GM12878 (cell line): ENCODE results near the gene C16orf74. TPM values are rescaled to one million over a fixed set of nuclear protein-coding genes. Genes with fewer than 3 reads are reported as not detected.

Experiments used
- ATAC-seq: fragments of 200-7000 bp; cut with Tn5 transposase; 3 replicates; pipeline ENCODE4 v1.9.1; 2020; ENCODE audit warnings: mild to moderate bottlenecking, moderate library complexity
- BruUV-seq: library from RNA; stranded (reverse); fragments of 400-500 nt; replicated peaks from 2 replicates; lab custom pipeline; 2021; lab: Mats Ljungman, UMichigan
- CTCF ChIA-PET: fragments of 300-600 bp; sonication (Branson Sonifier 250); formaldehyde crosslinking; extraction: SDS; loops from one replicate; lab custom pipeline; 2021; ENCODE audit warnings: inconsistent platforms; lab: Yijun Ruan, JAX
- POLR2A ChIA-PET: fragments of 350-600 bp; formaldehyde crosslinking; extraction: SDS; loops from one replicate; lab custom pipeline; 2021; ENCODE audit warnings: inconsistent platforms; lab: Charles Lee
- RAD21 ChIA-PET: fragments of 300-600 bp; sonication (Branson Sonifier 250); formaldehyde crosslinking; loops from one replicate; lab custom pipeline; 2023; ENCODE audit warnings: antibody characterized with exemption; ENCODE audit not compliant: unreplicated experiment; lab: Charles Lee
- SMC1A ChIA-PET: fragments of 300-600 bp; sonication (Branson Sonifier 250); formaldehyde crosslinking; loops from one replicate; lab custom pipeline; 2023; ENCODE audit not compliant: unreplicated experiment, uncharacterized antibody; lab: Charles Lee
- DNase-seq: peaks from one replicate; pipeline ENCODE4 v3.0.0-alpha.2; 2011; ENCODE audit warnings: low read depth, low spot score
- FAIRE-seq: peaks from 3 replicates; lab custom pipeline; 2011; peaks lifted over from hg19 to GRCh38; lab: Jason Lieb, UNC
- H2AFZ ChIP-seq: 2 replicates; pipeline ENCODE4 v1.6.0; 2011; ENCODE audit warnings: low read depth, low read length, control low read depth; ENCODE audit not compliant: control insufficient read depth
- H3K27ac ChIP-seq: 2 replicates; pipeline ENCODE4 v1.5.1; 2011; ENCODE audit warnings: control low read depth; ENCODE audit not compliant: control insufficient read depth, insufficient read depth
- H3K27me3 ChIP-seq, 2 experiments: replicated peaks in 1 of 2; 2 replicates each; pipeline versions ENCODE4 v1.6.0 to v1.6.1; 2011; ENCODE audit warnings: low read length in 1 of 2; ENCODE audit not compliant: control insufficient read depth in 2 of 2, insufficient read depth in 2 of 2
- H3K36me3 ChIP-seq, 2 experiments: 2 replicates each; pipeline ENCODE4 v1.5.1; 2011; ENCODE audit warnings: low read length in 1 of 2; ENCODE audit not compliant: control insufficient read depth in 2 of 2, insufficient read depth in 2 of 2
- H3K4me1 ChIP-seq: 2 replicates; pipeline ENCODE4 v1.6.1; 2011; ENCODE audit warnings: mild to moderate bottlenecking, low read length, moderate library complexity, mixed read lengths; ENCODE audit not compliant: control insufficient read depth, insufficient read depth
- H3K4me2 ChIP-seq: 2 replicates; pipeline ENCODE4 v1.6.0; 2011; ENCODE audit warnings: control low read depth; ENCODE audit not compliant: control insufficient read depth, insufficient read depth
- H3K4me3 ChIP-seq: fragments of 200-600 bp; sonication (generic); 2 replicates; pipeline ENCODE4 v1.5.1; 2016
- H3K79me2 ChIP-seq: 2 replicates; pipeline ENCODE4 v1.6.0; 2011; ENCODE audit warnings: low read length; ENCODE audit not compliant: control insufficient read depth, insufficient read depth
- H3K9ac ChIP-seq: 2 replicates; pipeline ENCODE4 v1.8.0; 2011; ENCODE audit warnings: low read length, control low read depth, mixed read lengths; ENCODE audit not compliant: control insufficient read depth, insufficient read depth
- H3K9me3 ChIP-seq: replicated peaks from 3 replicates; pipeline ENCODE4 v1.5.1; 2011; ENCODE audit warnings: mild to moderate bottlenecking, low read length; ENCODE audit not compliant: control insufficient read depth, insufficient read depth
- H4K20me1 ChIP-seq: 2 replicates; pipeline ENCODE4 v1.6.0; 2011; ENCODE audit not compliant: control insufficient read depth, insufficient read depth
- E2F4 ChIP-seq: IDR thresholded peaks from 2 replicates; pipeline ENCODE4 v1.6.1; 2012; ENCODE audit warnings: low read depth, low read length, improper control_type of control experiment
- FOXM1 ChIP-seq: IDR thresholded peaks from 2 replicates; pipeline ENCODE4 v1.6.1; 2012; ENCODE audit warnings: low read depth, mild to moderate bottlenecking, inconsistent platforms, low read length, moderate library complexity
- HCFC1 ChIP-seq: fragments of 150-350 bp; IDR thresholded peaks from 2 replicates; pipeline ENCODE4 v1.6.1; 2014; ENCODE audit warnings: low read length
- MYB ChIP-seq: fragments of 150-350 bp; IDR thresholded peaks from 2 replicates; pipeline ENCODE4 v1.6.1; 2014; ENCODE audit warnings: mild to moderate bottlenecking, low read depth, low read length, borderline replicate concordance
- NR2C1 ChIP-seq: fragments of 450-650 bp; IDR thresholded peaks from 2 replicates; pipeline ENCODE4 v1.6.1; 2017; ENCODE audit warnings: antibody characterized with exemption, mild to moderate bottlenecking, moderate library complexity
- SREBF2 ChIP-seq: IDR thresholded peaks from 2 replicates; pipeline ENCODE4 v1.6.1; 2012; ENCODE audit warnings: mild to moderate bottlenecking, low read length
- SUPT20H ChIP-seq: IDR thresholded peaks from 2 replicates; pipeline ENCODE4 v1.6.1; 2011; ENCODE audit warnings: low read depth, mild to moderate bottlenecking, low read length, moderate library complexity, borderline replicate concordance; ENCODE audit not compliant: control insufficient read depth
- YBX1 ChIP-seq: fragments of 450-650 bp; IDR thresholded peaks from 2 replicates; pipeline ENCODE4 v1.6.1; 2016; ENCODE audit warnings: antibody characterized with exemption
- ZBED1 ChIP-seq: IDR thresholded peaks from 2 replicates; pipeline ENCODE4 v1.6.1; 2016; ENCODE audit warnings: borderline replicate concordance
- WGBS: methylation state at CpG from one replicate; pipeline ENCODE4 v1.1.6; 2016; ENCODE audit warnings: low lambda C conversion rate; ENCODE audit not compliant: insufficient replicate concordance, insufficient coverage; ENCODE audit errors: missing lambda C conversion rate; 5-methylcytosine and 5-hydroxymethylcytosine counted together
- in situ Hi-C: fragments of 300-500 bp; cut with MboI; formaldehyde crosslinking; loops from 9 replicates; pipeline ENCODE4 v1.14.3; 2018; ENCODE audit warnings: mixed read lengths
- intact Hi-C: fragments of 100-400 bp; cut with micrococcal nuclease; formaldehyde crosslinking; loops from one replicate; pipeline ENCODE4 v1.14.2; 2022; ENCODE audit not compliant: unreplicated experiment
- polyA plus RNA-seq, 11 experiments: library from polyadenylated mRNA; depleted of rRNA in 4 of 11; unstranded in 6 of 11; stranded (reverse) in 5 of 11; fragments of >200 nt; fragmentation: Nextera tagmentation in 4 of 11; fragmentation: Illumina TruSeq in 1 of 11; extraction: Ambion mirVana in 4 of 11; extraction: Trizol in 1 of 11; gene quantifications; 1 replicate in 1 of 11; 2 replicates in 10 of 11; pipeline versions ENCODE4 v1.2.1 to v1.2.3, GENCODE V29; 2011 to 2016; ENCODE audit warnings: inconsistent platforms in 2 of 11, missing spikeins in 2 of 11, low read depth in 1 of 11
- total RNA-seq, 4 experiments: library from RNA; depleted of rRNA in 3 of 4; stranded (reverse); fragments of >200 nt in 3 of 4; fragmentation: Illumina TruSeq in 1 of 4; extraction: Trizol in 1 of 4; gene quantifications; 2 replicates each; pipeline versions ENCODE4 v1.2.1 to v1.2.3, GENCODE V29; 2013 to 2021
- TF ChIP-seq, protein P1 (sequence below): fragments of 450-650 bp; IDR thresholded peaks from 2 replicates; pipeline ENCODE4 v1.6.1; 2018; ENCODE audit warnings: mild to moderate bottlenecking, low read depth, moderate library complexity; ENCODE audit not compliant: partially characterized antibody

Gene C16orf74
- total and polyA plus RNA-seq, 10 of the 15 experiments (the other 5 are each of a cell fraction or from before 2014, with no cell fraction given) = 0.23 to 20.1 (median 6.8) TPM

DNA sequence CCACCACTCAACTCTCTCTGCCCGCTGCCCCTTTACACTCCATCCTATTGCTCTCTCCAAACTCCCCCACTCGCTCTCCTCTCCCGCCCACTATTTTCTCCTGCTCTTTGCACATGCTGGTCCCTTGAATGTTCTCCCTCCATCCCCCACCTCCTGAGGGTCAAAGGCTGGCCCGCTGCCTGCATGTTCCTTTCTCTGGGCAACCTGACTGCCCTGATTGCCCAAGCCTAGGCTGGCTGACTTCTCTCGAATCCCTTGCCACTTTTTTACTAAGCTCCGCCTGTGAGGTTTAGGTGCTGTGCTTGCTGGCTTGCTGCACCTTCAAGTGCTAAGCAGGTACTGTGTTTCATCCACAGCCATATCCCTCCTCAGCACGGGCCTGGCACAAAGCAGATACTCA, 45.7 kb upstream of the C16orf74 start (continued):
- TF ChIP-seq YBX1 = no peak

DNA sequence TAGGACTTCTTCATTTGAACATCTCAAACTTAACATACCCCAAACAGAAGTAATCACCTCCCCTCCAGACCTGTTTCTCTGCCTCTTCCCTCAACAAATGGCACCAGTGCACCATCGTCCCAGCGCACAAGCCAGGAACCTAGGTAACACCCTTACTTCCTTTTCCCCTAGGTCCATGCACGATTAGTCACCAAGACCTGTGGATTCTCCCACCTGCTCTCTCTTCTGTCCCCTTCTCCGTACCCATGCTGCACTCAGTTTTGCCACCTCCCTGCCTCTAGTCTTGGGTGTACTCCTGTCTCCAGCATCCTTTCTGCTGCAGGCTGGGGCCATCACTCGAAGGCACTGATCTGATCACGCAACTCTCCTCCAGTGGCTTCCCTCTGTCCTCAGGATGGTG, 45.3 kb upstream of the C16orf74 start:
- CTCF ChIA-PET = no interaction called here
- DNase-seq = no peak
- H3K36me3 ChIP-seq = peaks cover 7% of the 10 kb centered on the region in 2 experiments; a peak in 3 of 4 replicates

More for the DNA sequence above, 45.3 kb upstream of the C16orf74 start:
- SMC1A ChIA-PET = no interaction called here
- no peaks in the 10 kb centered on the region for H3K27me3 ChIP-seq
- peaks cover 55% of the 10 kb centered on the region for H3K79me2 ChIP-seq
- H3K4me2 ChIP-seq = no peak overlapping the region
- RAD21 ChIA-PET = no interaction called here
- no peaks in the 10 kb centered on the region; the same call in 1 of the 2 replicates for H3K4me1 ChIP-seq
- no peak overlapping the region for H2AFZ ChIP-seq
- H4K20me1 ChIP-seq = no peaks in the 10 kb centered on the region
- no peak overlapping the region for H3K27ac ChIP-seq
- POLR2A ChIA-PET = no interaction called here
- 88% methylated on average over 6 of the region's 6 CpGs for WGBS
- FAIRE-seq = peak; percentile 27
- BruUV-seq = no TSS peak
- intact Hi-C loops = no loop called here
- no peaks in the 10 kb centered on the region for H3K9me3 ChIP-seq
- TF ChIP-seq NR2C1 (no peak), FOXM1 (no peak), SUPT20H (no peak), SREBF2 (no peak), E2F4 (no peak), ZBED1 (no peak), HCFC1 (no peak), MYB (no peak)
- TF ChIP-seq, protein P1, sequence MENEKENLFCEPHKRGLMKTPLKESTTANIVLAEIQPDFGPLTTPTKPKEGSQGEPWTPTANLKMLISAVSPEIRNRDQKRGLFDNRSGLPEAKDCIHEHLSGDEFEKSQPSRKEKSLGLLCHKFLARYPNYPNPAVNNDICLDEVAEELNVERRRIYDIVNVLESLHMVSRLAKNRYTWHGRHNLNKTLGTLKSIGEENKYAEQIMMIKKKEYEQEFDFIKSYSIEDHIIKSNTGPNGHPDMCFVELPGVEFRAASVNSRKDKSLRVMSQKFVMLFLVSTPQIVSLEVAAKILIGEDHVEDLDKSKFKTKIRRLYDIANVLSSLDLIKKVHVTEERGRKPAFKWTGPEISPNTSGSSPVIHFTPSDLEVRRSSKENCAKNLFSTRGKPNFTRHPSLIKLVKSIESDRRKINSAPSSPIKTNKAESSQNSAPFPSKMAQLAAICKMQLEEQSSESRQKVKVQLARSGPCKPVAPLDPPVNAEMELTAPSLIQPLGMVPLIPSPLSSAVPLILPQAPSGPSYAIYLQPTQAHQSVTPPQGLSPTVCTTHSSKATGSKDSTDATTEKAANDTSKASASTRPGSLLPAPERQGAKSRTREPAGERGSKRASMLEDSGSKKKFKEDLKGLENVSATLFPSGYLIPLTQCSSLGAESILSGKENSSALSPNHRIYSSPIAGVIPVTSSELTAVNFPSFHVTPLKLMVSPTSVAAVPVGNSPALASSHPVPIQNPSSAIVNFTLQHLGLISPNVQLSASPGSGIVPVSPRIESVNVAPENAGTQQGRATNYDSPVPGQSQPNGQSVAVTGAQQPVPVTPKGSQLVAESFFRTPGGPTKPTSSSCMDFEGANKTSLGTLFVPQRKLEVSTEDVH = no peak
- TF ChIP-seq, all 136 proteins: peak for 0
- Histone ChIP-seq H3K4me3 (no peak overlapping the region; the same call in 1 of the 2 replicates), H3K9ac (no peak overlapping the region)
- ATAC-seq = no peak
- in situ Hi-C loops = no loop called here
